ENCODE measurements around the gene MCHR1.
"Not testable (repeated sequence)": the region's sequence is repeated elsewhere in the genome, so short reads cannot be mapped to it uniquely, and the experiment has no call there.

DNA sequence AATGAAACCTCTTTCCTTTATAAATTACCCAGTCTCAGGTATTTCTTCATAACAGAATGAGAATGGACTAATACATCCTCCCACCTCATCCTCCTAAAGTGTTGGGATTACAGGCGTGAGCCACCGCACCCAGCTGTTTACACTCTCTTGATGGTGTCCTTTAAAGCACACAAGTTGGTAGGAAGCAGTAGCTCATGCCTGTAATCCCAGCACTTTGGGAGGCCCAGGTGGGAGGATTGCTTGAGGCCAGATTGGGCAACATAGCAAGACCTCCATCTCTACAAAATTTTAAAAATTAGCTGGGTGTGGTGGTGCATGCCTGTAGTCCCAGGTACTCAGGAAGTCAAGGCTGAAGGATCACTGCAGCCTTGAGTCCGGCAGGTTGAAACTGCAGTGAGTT lies 23.3 kb upstream of the MCHR1 start:
- TF ChIP-seq, protein P1, sequence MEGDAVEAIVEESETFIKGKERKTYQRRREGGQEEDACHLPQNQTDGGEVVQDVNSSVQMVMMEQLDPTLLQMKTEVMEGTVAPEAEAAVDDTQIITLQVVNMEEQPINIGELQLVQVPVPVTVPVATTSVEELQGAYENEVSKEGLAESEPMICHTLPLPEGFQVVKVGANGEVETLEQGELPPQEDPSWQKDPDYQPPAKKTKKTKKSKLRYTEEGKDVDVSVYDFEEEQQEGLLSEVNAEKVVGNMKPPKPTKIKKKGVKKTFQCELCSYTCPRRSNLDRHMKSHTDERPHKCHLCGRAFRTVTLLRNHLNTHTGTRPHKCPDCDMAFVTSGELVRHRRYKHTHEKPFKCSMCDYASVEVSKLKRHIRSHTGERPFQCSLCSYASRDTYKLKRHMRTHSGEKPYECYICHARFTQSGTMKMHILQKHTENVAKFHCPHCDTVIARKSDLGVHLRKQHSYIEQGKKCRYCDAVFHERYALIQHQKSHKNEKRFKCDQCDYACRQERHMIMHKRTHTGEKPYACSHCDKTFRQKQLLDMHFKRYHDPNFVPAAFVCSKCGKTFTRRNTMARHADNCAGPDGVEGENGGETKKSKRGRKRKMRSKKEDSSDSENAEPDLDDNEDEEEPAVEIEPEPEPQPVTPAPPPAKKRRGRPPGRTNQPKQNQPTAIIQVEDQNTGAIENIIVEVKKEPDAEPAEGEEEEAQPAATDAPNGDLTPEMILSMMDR (conservative IDR thresholded peaks at IDR 0.05) = not testable (repeated sequence)
- not testable (repeated sequence) for TF ChIP-seq ZFX (IDR thresholded peaks at IDR 0.05)
